H9 (cell line): ENCODE results near the gene RXFP1. TPM values are rescaled to one million over a fixed set of nuclear protein-coding genes. Genes with fewer than 3 reads are reported as not detected.

Source experiments
- DNase-seq: peaks from one replicate; pipeline ENCODE4 v3.0.0-alpha.2; 2017
- H2AFZ ChIP-seq: one replicate; pipeline ENCODE4 v1.6.1; 2013; ENCODE audit warnings: mild to moderate bottlenecking, low read length, control low read depth, moderate library complexity
- H2AK5ac ChIP-seq: 2 replicates; pipeline ENCODE4 v1.6.1; 2013; ENCODE audit warnings: low read length, control low read depth, mixed read lengths; ENCODE audit not compliant: insufficient read length
- H2BK120ac ChIP-seq: one replicate; pipeline ENCODE4 v1.6.1; 2013; ENCODE audit warnings: low read depth, mild to moderate bottlenecking, low read length, control low read depth, inconsistent platforms; ENCODE audit not compliant: poor library complexity, severe bottlenecking
- H2BK12ac ChIP-seq: 2 replicates; pipeline ENCODE4 v1.6.1; 2013; ENCODE audit warnings: low read length, control low read depth, mixed read lengths, low read depth; ENCODE audit not compliant: insufficient read length
- H2BK15ac ChIP-seq: 2 replicates; pipeline ENCODE4 v1.6.1; 2013; ENCODE audit warnings: low read depth, low read length, control low read depth
- H2BK20ac ChIP-seq: one replicate; pipeline ENCODE4 v1.6.1; 2013; ENCODE audit warnings: low read depth, mild to moderate bottlenecking, low read length, control low read depth, inconsistent platforms; ENCODE audit not compliant: poor library complexity, severe bottlenecking
- H2BK5ac ChIP-seq: 2 replicates; pipeline ENCODE4 v1.6.1; 2013; ENCODE audit warnings: low read length, control low read depth, mixed read lengths; ENCODE audit not compliant: insufficient read length
- H3K14ac ChIP-seq: 2 replicates; pipeline ENCODE4 v1.6.1; 2013; ENCODE audit warnings: low read length, control low read depth; ENCODE audit not compliant: insufficient read depth
- H3K18ac ChIP-seq: 2 replicates; pipeline ENCODE4 v1.6.1; 2013; ENCODE audit warnings: low read depth, mild to moderate bottlenecking, mixed read lengths, low read length, control low read depth; ENCODE audit not compliant: insufficient read length
- H3K23ac ChIP-seq: 2 replicates; pipeline ENCODE4 v1.6.1; 2013; ENCODE audit warnings: low read length, control low read depth, mixed read lengths, low read depth; ENCODE audit not compliant: insufficient read length
- H3K23me2 ChIP-seq: 2 replicates; pipeline ENCODE4 v1.6.1; 2013; ENCODE audit warnings: low read depth, mild to moderate bottlenecking, mixed read lengths, low read length, control low read depth; ENCODE audit not compliant: insufficient read length, poor library complexity, severe bottlenecking
- H3K27ac ChIP-seq: 2 replicates; pipeline ENCODE4 v1.5.1; 2013; ENCODE audit warnings: low read length, control low read depth, mixed read lengths, low read depth; ENCODE audit not compliant: insufficient read length
- H3K27me3 ChIP-seq: 2 replicates; pipeline ENCODE4 v1.6.1; 2013; ENCODE audit warnings: low read length, control low read depth, inconsistent platforms; ENCODE audit not compliant: insufficient read depth
- H3K4ac ChIP-seq: 2 replicates; pipeline ENCODE4 v1.6.1; 2013; ENCODE audit warnings: low read depth, mild to moderate bottlenecking, control low read depth, inconsistent platforms, low read length, moderate library complexity
- H3K4me1 ChIP-seq: 2 replicates; pipeline ENCODE4 v1.6.1; 2013; ENCODE audit warnings: low read length, control low read depth, inconsistent platforms; ENCODE audit not compliant: insufficient read depth
- H3K4me2 ChIP-seq: 2 replicates; pipeline ENCODE4 v1.6.1; 2013; ENCODE audit warnings: low read length, control low read depth, mixed read lengths; ENCODE audit not compliant: insufficient read length, insufficient read depth
- H3K56ac ChIP-seq: 2 replicates; pipeline ENCODE4 v1.6.1; 2013; ENCODE audit warnings: low read depth, mild to moderate bottlenecking, mixed read lengths, low read length, control low read depth; ENCODE audit not compliant: insufficient read length
- H3K79me1 ChIP-seq: 2 replicates; pipeline ENCODE4 v1.6.1; 2013; ENCODE audit warnings: low read depth, mild to moderate bottlenecking, moderate library complexity, low read length, control low read depth, inconsistent platforms; ENCODE audit not compliant: insufficient read depth, poor library complexity, severe bottlenecking
- H3K79me2 ChIP-seq: 2 replicates; pipeline ENCODE4 v1.6.1; 2013; ENCODE audit warnings: low read length, control low read depth, inconsistent platforms; ENCODE audit not compliant: insufficient read depth
- H3K9ac ChIP-seq: 2 replicates; pipeline ENCODE4 v1.6.1; 2013; ENCODE audit warnings: low read length, control low read depth, mixed read lengths; ENCODE audit not compliant: insufficient read length; ENCODE audit errors: extremely low read depth
- H3K9me3 ChIP-seq: one replicate; pipeline ENCODE4 v1.6.1; 2013; ENCODE audit warnings: low read depth, low read length, inconsistent platforms; ENCODE audit not compliant: control insufficient read depth
- H3T11ph ChIP-seq: one replicate; pipeline ENCODE4 v1.6.1; 2013; ENCODE audit warnings: mild to moderate bottlenecking, low read length, control low read depth, inconsistent platforms
- H4K20me1 ChIP-seq: one replicate; pipeline ENCODE4 v1.6.1; 2013; ENCODE audit not compliant: control insufficient read depth, insufficient read length, insufficient read depth
- H4K5ac ChIP-seq: 2 replicates; pipeline ENCODE4 v1.6.1; 2013; ENCODE audit warnings: low read depth, mild to moderate bottlenecking, mixed read lengths, low read length, control low read depth; ENCODE audit not compliant: insufficient read length
- H4K8ac ChIP-seq: replicated peaks from 2 replicates; pipeline ENCODE4 v1.6.1; 2013; ENCODE audit warnings: low read length, control low read depth, mixed read lengths, low read depth; ENCODE audit not compliant: insufficient read length
- H4K91ac ChIP-seq: 2 replicates; pipeline ENCODE4 v1.6.1; 2013; ENCODE audit warnings: low read depth, mild to moderate bottlenecking, moderate library complexity, mixed read lengths, low read length, control low read depth; ENCODE audit not compliant: insufficient read length
- H3K27ac Mint-ChIP-seq, 3 experiments: 2 replicates in 2 of 3; 3 replicates in 1 of 3; pipeline ENCODE4 v1.8.0; 2020 to 2021; ENCODE audit warnings: mixed read lengths in 3 of 3, mild to moderate bottlenecking in 1 of 3, moderate library complexity in 1 of 3
- H3K27me3 Mint-ChIP-seq: 2 replicates; pipeline ENCODE4 v1.8.0; 2021; ENCODE audit warnings: low read depth, mild to moderate bottlenecking, moderate library complexity, mixed read lengths
- H3K36me3 Mint-ChIP-seq, 3 experiments: 2 replicates in 2 of 3; 3 replicates in 1 of 3; pipeline ENCODE4 v1.8.0; 2020 to 2021; ENCODE audit warnings: low read depth in 3 of 3, mixed read lengths in 3 of 3; ENCODE audit not compliant: insufficient read depth in 1 of 3
- H3K4me1 Mint-ChIP-seq, 2 experiments: 2 replicates each; pipeline ENCODE4 v1.8.0; 2020; ENCODE audit warnings: mixed read lengths in 2 of 2
- H3K4me3 Mint-ChIP-seq, 2 experiments: 2 replicates in 1 of 2; 3 replicates in 1 of 2; pipeline ENCODE4 v1.8.0; 2020 to 2021; ENCODE audit warnings: mild to moderate bottlenecking in 2 of 2, mixed read lengths in 2 of 2, moderate library complexity in 1 of 2
- H3K9me3 Mint-ChIP-seq, 2 experiments: 2 replicates in 1 of 2; 3 replicates in 1 of 2; pipeline ENCODE4 v1.8.0; 2020; ENCODE audit warnings: mild to moderate bottlenecking in 2 of 2, mixed read lengths in 2 of 2, moderate library complexity in 1 of 2
- CTCF ChIP-seq: fragments of 200-600 bp; sonication (generic); conservative IDR thresholded peaks from 3 replicates; pipeline ENCODE4 v1.8.0; 2021; ENCODE audit warnings: antibody characterized with exemption, mild to moderate bottlenecking
- WGBS: extraction: QIAGEN DNeasy Blood & Tissue Kit; methylation state at CpG from one replicate; pipeline ENCODE4 v1.1.7; 2013; ENCODE audit warnings: missing lambda C conversion rate, low lambda C conversion rate, mixed read lengths; ENCODE audit not compliant: insufficient read length; ENCODE audit errors: extremely low coverage; 5-methylcytosine and 5-hydroxymethylcytosine counted together
- total RNA-seq: library from RNA; stranded (reverse); gene quantifications from 2 replicates; pipeline ENCODE4 v1.2.1, GENCODE V29; 2021

The RXFP1 gene
- total RNA-seq, 1 experiment from 2014 or later, result 0.17 TPM

GRCh38 chr4:158538911-158539310 is 17.2 kb downstream of the RXFP1 start:
- no peak overlapping the region for H3K27ac ChIP-seq

More at GRCh38 chr4:158538911-158539310, 17.2 kb downstream of the RXFP1 start:
- H3K27me3 ChIP-seq, result no peaks in the 10 kb centered on the region
- Mint-ChIP-seq H3K9me3 (no peaks in the 10 kb centered on the region), H3K36me3 (no peaks in the 10 kb centered on the region), H3K4me1 (peaks cover 7% of the 10 kb centered on the region in 2 experiments; a peak in 3 of 4 replicates), H3K27ac (no peak overlapping the region; a peak in 1 of 7 replicates), H3K4me3 (no peak overlapping the region), H3K27me3 (no peaks in the 10 kb centered on the region; the same call in 1 of the 2 replicates)
- no peak overlapping the region for H2BK12ac ChIP-seq
- H3K79me2 ChIP-seq, result no peaks in the 10 kb centered on the region
- WGBS, result no CpG with 5 or more reads among the region's 4 CpGs
- DNase-seq, result no peak
- H3K14ac ChIP-seq, result no peak overlapping the region
- no peak overlapping the region for H2AK5ac ChIP-seq
- no peak overlapping the region for H2BK15ac ChIP-seq
- no peak overlapping the region for H2BK20ac ChIP-seq
- H3K4me2 ChIP-seq, result no peak overlapping the region
- no peak overlapping the region for H2BK5ac ChIP-seq
- H4K8ac ChIP-seq, result no peak overlapping the region
- no peak overlapping the region for H2BK120ac ChIP-seq
- no peaks in the 10 kb centered on the region for H3K79me1 ChIP-seq
- H3K18ac ChIP-seq, result no peak overlapping the region
- no peak overlapping the region for H3K4ac ChIP-seq
- no peak overlapping the region for H4K5ac ChIP-seq
- no peak overlapping the region for H2AFZ ChIP-seq
- no peak for TF ChIP-seq CTCF
- no peaks in the 10 kb centered on the region for H3K23me2 ChIP-seq
- H4K20me1 ChIP-seq, result no peaks in the 10 kb centered on the region
- no peak overlapping the region for H3K56ac ChIP-seq
- H3K9ac ChIP-seq, result no peak overlapping the region
- H4K91ac ChIP-seq, result no peak overlapping the region
- H3K23ac ChIP-seq, result no peak overlapping the region
- H3K4me1 ChIP-seq, result no peaks in the 10 kb centered on the region
- no peaks in the 10 kb centered on the region for H3K9me3 ChIP-seq
- no peak overlapping the region for H3T11ph ChIP-seq
